Calu3 (cell line): ENCODE results near the gene AIRE. TPM values are rescaled to one million over a fixed set of nuclear protein-coding genes. Genes with fewer than 3 reads are reported as not detected.

ENCODE experiments used
- BruUV-seq: library from RNA; stranded (reverse); fragments of 400-500 nt; replicated peaks from 2 replicates; lab custom pipeline; 2021; lab: Mats Ljungman, UMichigan
- CTCF ChIA-PET: fragments of 300-600 bp; sonication (Branson Sonifier 250); formaldehyde crosslinking; loops from one replicate; lab custom pipeline; 2022; ENCODE audit warnings: antibody characterized with exemption; lab: Charles Lee
- DNase-seq: peaks from one replicate; pipeline ENCODE4 v3.0.0; 2022
- H3K27ac Mint-ChIP-seq: one replicate; pipeline ENCODE4 v1.8.0; 2022; ENCODE audit warnings: mixed read lengths; ENCODE audit not compliant: unreplicated experiment
- H3K27me3 Mint-ChIP-seq: one replicate; pipeline ENCODE4 v1.8.0; 2022; ENCODE audit warnings: mixed read lengths; ENCODE audit not compliant: unreplicated experiment
- H3K36me3 Mint-ChIP-seq: one replicate; pipeline ENCODE4 v1.8.0; 2022; ENCODE audit warnings: mild to moderate bottlenecking, moderate library complexity, mixed read lengths; ENCODE audit not compliant: insufficient read depth, unreplicated experiment
- H3K4me1 Mint-ChIP-seq: one replicate; pipeline ENCODE4 v1.8.0; 2022; ENCODE audit warnings: mild to moderate bottlenecking, low read depth, mixed read lengths; ENCODE audit not compliant: unreplicated experiment
- H3K4me3 Mint-ChIP-seq: one replicate; pipeline ENCODE4 v1.8.0; 2022; ENCODE audit warnings: mild to moderate bottlenecking, low read depth, moderate library complexity, mixed read lengths; ENCODE audit not compliant: unreplicated experiment
- H3K9me3 Mint-ChIP-seq: one replicate; pipeline ENCODE4 v1.8.0; 2022; ENCODE audit warnings: low read depth, mixed read lengths; ENCODE audit not compliant: unreplicated experiment
- intact Hi-C: fragments of 100-400 bp; cut with micrococcal nuclease; formaldehyde crosslinking; loops from one replicate; pipeline ENCODE4 v1.10.0; 2022; ENCODE audit not compliant: unreplicated experiment
- total RNA-seq: library from RNA; stranded (reverse); gene quantifications from 2 replicates; pipeline ENCODE4 v1.2.3, GENCODE V29; 2022
- TF ChIP-seq, protein P1 (sequence below): fragments of 200-600 bp; IDR thresholded peaks from one replicate; pipeline ENCODE4 v1.8.0; 2022; ENCODE audit warnings: antibody characterized with exemption; ENCODE audit not compliant: unreplicated experiment

The AIRE gene
- total RNA-seq, 1 experiment from 2014 or later: not detected

DNA sequence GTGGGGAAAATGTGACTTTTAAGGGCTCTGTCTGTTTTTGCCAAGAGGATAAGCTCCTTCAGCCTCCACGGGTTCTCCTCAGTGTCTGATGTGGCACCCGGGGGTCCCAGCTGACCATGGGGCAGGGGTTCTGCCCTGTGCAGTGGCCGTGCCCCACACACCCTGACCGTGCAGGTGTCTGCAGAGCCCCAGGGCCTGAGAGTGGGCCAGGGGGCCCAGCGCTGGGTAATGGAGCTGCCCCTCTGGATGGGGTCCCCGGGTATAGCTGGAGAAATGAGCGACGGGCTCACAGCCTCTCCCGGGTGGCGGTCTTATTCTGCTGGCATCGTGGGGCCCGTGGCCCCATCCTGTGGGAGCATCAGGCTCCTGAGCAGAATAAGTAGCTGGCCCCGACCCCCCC lies 11.2 kb downstream of the AIRE start:
- TF ChIP-seq, protein P1, sequence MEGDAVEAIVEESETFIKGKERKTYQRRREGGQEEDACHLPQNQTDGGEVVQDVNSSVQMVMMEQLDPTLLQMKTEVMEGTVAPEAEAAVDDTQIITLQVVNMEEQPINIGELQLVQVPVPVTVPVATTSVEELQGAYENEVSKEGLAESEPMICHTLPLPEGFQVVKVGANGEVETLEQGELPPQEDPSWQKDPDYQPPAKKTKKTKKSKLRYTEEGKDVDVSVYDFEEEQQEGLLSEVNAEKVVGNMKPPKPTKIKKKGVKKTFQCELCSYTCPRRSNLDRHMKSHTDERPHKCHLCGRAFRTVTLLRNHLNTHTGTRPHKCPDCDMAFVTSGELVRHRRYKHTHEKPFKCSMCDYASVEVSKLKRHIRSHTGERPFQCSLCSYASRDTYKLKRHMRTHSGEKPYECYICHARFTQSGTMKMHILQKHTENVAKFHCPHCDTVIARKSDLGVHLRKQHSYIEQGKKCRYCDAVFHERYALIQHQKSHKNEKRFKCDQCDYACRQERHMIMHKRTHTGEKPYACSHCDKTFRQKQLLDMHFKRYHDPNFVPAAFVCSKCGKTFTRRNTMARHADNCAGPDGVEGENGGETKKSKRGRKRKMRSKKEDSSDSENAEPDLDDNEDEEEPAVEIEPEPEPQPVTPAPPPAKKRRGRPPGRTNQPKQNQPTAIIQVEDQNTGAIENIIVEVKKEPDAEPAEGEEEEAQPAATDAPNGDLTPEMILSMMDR: no peak
- no peak for DNase-seq
- Mint-ChIP-seq H3K4me3 (no peak overlapping the region), H3K36me3 (peaks cover 13% of the 10 kb centered on the region), H3K27ac (no peak overlapping the region), H3K27me3 (peaks cover 12% of the 10 kb centered on the region), H3K9me3 (no peaks in the 10 kb centered on the region), H3K4me1 (no peaks in the 10 kb centered on the region)
- intact Hi-C loops: no loop called here
- CTCF ChIA-PET: interaction anchor here (0.8 to 1.3 kb wide), 2 partner anchors 41 to 158 kb away, joined by 3 read pairs; partner anchors contain the start of gene LRRC3
- no TSS peak for BruUV-seq

GRCh38 chr21:44297525-44298290 lies 12.0 kb downstream of the AIRE start:
- intact Hi-C loops: no loop called here
- no peak overlapping the region for H3K4me3 Mint-ChIP-seq
- H3K4me1 Mint-ChIP-seq: no peaks in the 10 kb centered on the region
- no TSS peak for BruUV-seq
- no peak overlapping the region for H3K27ac Mint-ChIP-seq
- H3K9me3 Mint-ChIP-seq: no peaks in the 10 kb centered on the region
- DNase-seq: peak; percentile 80
- peaks cover 4% of the 10 kb centered on the region for H3K27me3 Mint-ChIP-seq
- peaks cover 13% of the 10 kb centered on the region for H3K36me3 Mint-ChIP-seq
- TF ChIP-seq, protein P1: peak; percentile 52
- CTCF ChIA-PET: interaction anchor here (0.8 to 1.3 kb wide), 2 partner anchors 40 to 157 kb away, joined by 3 read pairs; partner anchors contain the start of gene LRRC3

- DNase-seq: no peak
- Mint-ChIP-seq H3K9me3 (no peaks in the 10 kb centered on the region), H3K27ac (no peak overlapping the region), H3K4me1 (peaks cover 4% of the 10 kb centered on the region), H3K27me3 (no peaks in the 10 kb centered on the region), H3K36me3 (peaks cover 8% of the 10 kb centered on the region), H3K4me3 (no peak overlapping the region)
- no TSS peak for BruUV-seq
- intact Hi-C loops: no loop called here
- TF ChIP-seq, protein P1: no peak
- CTCF ChIA-PET: interaction anchor here (1.3 kb wide), 1 partner anchor 157 kb away, joined by 3 read pairs; the partner anchor contains the start of gene LRRC3
Measured at GRCh38 chr21:44298301-44298700, 12.6 kb downstream of the AIRE start.

- DNase-seq: no peak
- CTCF ChIA-PET: no interaction called here
- no peaks in the 10 kb centered on the region for H3K27me3 Mint-ChIP-seq
- no peaks in the 10 kb centered on the region for H3K9me3 Mint-ChIP-seq
- peaks cover 9% of the 10 kb centered on the region for H3K4me1 Mint-ChIP-seq
- BruUV-seq: no TSS peak
- H3K36me3 Mint-ChIP-seq: peaks cover 8% of the 10 kb centered on the region
- no peak overlapping the region for H3K27ac Mint-ChIP-seq
- intact Hi-C loops: no loop called here
- H3K4me3 Mint-ChIP-seq: peak overlapping the region; percentile 56
- TF ChIP-seq, protein P1: no peak
Measured at GRCh38 chr21:44299085-44299457, 13.4 kb downstream of the AIRE start.
